Mononuclear cell (primary cell): Measurements from ENCODE around the gene SLC22A23. TPM values are rescaled to one million over a fixed set of nuclear protein-coding genes. Genes with fewer than 3 reads are reported as not detected.

Experiments used
- H3K27me3 ChIP-seq: 2 replicates; pipeline ENCODE4 v1.6.0; 2011; ENCODE audit warnings: low read length, control low read depth; ENCODE audit not compliant: insufficient read depth
- H3K4me1 ChIP-seq: 2 replicates; pipeline ENCODE4 v1.5.1; 2011; ENCODE audit warnings: mild to moderate bottlenecking, low read length, control low read depth; ENCODE audit not compliant: insufficient read depth
- H3K4me3 ChIP-seq: 2 replicates; pipeline ENCODE4 v1.5.1; 2011; ENCODE audit warnings: mild to moderate bottlenecking, low read length, moderate library complexity
- H3K9me3 ChIP-seq: 2 replicates; pipeline ENCODE4 v1.5.1; 2011; ENCODE audit warnings: low read depth, mild to moderate bottlenecking, control low read depth, low read length
- total RNA-seq: library from RNA; depleted of rRNA; stranded (reverse); fragments of >200 nt; gene quantifications from one replicate; pipeline ENCODE4 v1.2.3, GENCODE V29; 2012

SLC22A23 gene
- total RNA-seq, 1 donor: 6.0 TPM

DNA sequence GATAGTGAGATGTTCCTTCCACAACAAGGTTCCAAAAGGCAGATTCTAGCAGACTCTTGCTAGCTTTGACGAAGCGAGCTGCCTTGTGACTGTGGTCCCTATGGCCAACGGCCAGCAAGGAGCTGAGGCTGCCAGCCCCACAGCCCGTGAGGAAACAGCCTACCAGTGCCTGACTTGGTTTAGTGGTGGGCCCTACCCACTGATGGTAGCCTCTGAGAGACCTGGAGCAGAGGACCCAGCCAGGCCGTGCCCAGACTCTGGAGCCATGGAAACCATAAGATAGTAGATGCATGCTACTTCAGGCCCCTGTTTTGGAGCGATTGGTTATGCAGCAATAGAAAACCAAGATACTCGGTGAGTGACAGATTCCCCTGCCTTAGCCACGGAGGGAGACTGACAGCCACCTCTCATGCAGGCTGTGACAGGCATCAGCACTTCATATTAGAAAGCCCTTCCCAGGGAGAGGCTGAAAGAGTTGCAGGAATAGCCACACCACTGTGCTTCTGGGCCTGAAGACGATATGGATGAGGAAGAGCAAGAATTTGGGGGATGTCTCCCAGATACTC is 178.9 kb downstream of the SLC22A23 start:
- no peak overlapping the region for H3K4me3 ChIP-seq
- no peaks in the 10 kb centered on the region for H3K4me1 ChIP-seq
- no peaks in the 10 kb centered on the region for H3K9me3 ChIP-seq
- H3K27me3 ChIP-seq: no peaks in the 10 kb centered on the region

GRCh38 chr6:3277251-3277650 is 179.6 kb downstream of the SLC22A23 start:
- no peaks in the 10 kb centered on the region for H3K27me3 ChIP-seq
- H3K9me3 ChIP-seq: no peaks in the 10 kb centered on the region
- H3K4me1 ChIP-seq: no peaks in the 10 kb centered on the region
- no peak overlapping the region for H3K4me3 ChIP-seq

DNA sequence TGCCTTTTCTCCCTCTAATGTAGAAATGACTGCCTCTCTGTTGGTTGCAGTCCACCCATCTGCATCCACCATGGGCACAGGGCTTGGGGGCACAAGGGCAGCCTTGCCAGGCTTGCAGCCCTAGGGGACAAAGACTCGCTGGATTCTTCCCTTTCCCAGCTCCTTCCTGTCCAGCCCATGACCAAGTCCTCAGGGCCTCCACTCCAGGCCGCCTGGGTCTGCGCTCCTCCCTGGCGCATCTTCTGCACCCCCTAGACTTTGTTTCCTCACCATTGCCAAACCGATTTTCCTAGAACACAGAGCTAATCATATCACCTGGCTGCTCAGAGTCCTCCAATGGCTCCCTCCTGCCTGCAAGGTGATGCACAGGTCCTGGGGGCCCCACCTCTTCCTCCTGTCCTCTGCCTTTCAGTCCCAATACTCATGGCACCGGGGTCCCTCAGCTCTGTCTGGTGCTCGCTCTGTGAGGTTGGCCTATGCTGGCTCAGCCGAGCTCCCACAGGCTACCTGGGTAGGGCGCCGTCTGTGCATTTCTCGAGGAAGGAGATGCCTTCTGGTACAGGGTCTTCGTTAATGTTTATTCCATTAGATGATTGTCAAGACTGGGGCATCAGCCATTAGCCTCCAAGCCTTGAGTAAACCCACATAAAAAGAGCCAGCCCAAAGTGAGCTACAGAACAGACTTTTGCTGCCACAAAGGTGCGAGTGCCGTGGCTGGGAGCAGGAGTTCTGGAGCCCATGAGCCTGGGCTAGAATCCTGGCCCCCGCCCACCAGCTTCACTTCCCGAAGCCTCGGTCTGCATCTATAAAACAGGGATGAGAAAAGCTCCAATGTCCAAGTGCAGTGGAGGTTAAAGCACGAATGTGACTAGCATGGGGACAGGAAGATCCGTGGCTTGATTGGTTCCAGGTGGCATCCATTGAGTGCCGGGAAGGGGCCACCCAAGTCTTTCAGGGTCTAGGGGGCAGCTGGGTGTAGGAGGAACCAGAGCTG is 180.4 kb downstream of the SLC22A23 start:
- H3K27me3 ChIP-seq: no peaks in the 10 kb centered on the region
- H3K4me1 ChIP-seq: no peaks in the 10 kb centered on the region
- no peak overlapping the region for H3K4me3 ChIP-seq
- no peaks in the 10 kb centered on the region for H3K9me3 ChIP-seq

DNA sequence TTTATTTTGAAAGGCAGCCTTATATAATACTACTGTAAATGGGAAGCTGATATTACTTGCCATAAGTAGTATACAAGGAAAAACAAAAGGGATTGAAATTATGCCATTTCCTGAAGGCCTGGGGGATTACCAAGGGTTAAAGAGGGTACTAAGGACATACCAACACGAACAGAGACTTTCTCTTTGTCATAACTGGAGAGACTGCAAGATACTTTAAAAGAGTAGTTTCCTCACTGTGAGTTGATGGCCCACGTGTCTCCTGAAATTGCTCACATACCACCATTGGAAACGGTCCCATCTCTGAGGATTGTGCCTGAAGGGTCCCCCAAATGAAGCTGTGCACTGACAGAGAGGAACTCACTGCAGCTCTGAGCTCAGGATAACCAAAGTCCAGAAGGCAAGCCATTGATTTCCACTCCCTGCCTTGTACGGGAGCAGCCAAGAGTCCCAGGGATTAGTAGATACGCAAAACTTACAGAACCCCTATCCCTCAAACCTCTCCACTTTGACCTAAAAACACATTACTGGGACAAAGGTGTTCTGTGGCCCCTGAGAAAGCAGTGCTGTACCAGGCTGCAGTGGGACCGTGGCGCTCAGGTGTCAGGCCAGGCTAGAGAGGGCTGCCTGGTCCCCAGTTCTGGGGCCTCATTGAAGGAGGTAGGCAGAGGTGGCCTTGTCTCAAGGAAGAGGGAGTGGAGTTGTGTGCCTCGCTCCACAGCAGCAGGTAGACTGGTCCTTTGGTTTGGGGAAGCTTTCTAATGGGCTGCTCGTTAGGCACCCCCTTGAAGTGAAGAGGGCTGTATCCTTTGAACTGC is 182.9 kb downstream of the SLC22A23 start:
- Histone ChIP-seq H3K4me1 (no peaks in the 10 kb centered on the region), H3K4me3 (no peak overlapping the region), H3K9me3 (no peaks in the 10 kb centered on the region), H3K27me3 (no peaks in the 10 kb centered on the region)

GRCh38 chr6:3272911-3273547 is 183.8 kb downstream of the SLC22A23 start:
- Histone ChIP-seq H3K4me1 (no peaks in the 10 kb centered on the region), H3K9me3 (no peaks in the 10 kb centered on the region), H3K27me3 (no peaks in the 10 kb centered on the region), H3K4me3 (no peak overlapping the region)

DNA sequence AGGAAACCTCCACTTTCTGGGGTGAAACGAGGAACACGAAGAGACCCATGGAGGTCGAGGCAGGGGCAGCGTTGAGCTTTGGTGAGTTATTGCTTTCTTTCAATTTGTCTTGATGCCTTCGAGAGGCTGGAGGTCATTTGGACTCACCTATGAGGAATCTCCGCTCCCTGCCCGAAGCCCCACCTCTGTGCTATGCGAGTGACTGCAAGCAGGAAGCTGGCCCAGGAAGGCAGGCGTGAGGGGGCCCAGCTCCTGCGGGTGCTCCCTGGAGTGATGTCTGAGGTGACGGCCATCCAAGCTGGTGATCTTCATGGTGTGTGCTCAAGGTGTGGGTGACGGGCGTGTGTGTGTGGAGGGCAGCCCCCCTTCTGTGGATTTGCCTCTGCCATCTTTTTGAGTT is 185.1 kb downstream of the SLC22A23 start:
- Histone ChIP-seq H3K27me3 (no peaks in the 10 kb centered on the region), H3K9me3 (no peaks in the 10 kb centered on the region), H3K4me3 (no peak overlapping the region), H3K4me1 (no peaks in the 10 kb centered on the region)

- Histone ChIP-seq H3K9me3 (no peaks in the 10 kb centered on the region), H3K4me3 (no peak overlapping the region), H3K27me3 (no peaks in the 10 kb centered on the region), H3K4me1 (no peaks in the 10 kb centered on the region)
Measured at GRCh38 chr6:3270258-3270657, 186.6 kb downstream of the SLC22A23 start.

- Histone ChIP-seq H3K9me3 (no peaks in the 10 kb centered on the region), H3K4me1 (no peaks in the 10 kb centered on the region)
Measured at GRCh38 chr6:3269281-3269975, 187.4 kb downstream of the SLC22A23 start.

GRCh38 chr6:3268680-3269079 is 188.2 kb downstream of the SLC22A23 start:
- peaks cover 3% of the 10 kb centered on the region for H3K4me1 ChIP-seq
- no peaks in the 10 kb centered on the region for H3K27me3 ChIP-seq
- no peak overlapping the region for H3K4me3 ChIP-seq
- H3K9me3 ChIP-seq: no peaks in the 10 kb centered on the region

More at GRCh38 chr6:3269281-3269975, 187.4 kb downstream of the SLC22A23 start:
- H3K27me3 ChIP-seq: no peaks in the 10 kb centered on the region
- H3K4me3 ChIP-seq: no peak overlapping the region

DNA sequence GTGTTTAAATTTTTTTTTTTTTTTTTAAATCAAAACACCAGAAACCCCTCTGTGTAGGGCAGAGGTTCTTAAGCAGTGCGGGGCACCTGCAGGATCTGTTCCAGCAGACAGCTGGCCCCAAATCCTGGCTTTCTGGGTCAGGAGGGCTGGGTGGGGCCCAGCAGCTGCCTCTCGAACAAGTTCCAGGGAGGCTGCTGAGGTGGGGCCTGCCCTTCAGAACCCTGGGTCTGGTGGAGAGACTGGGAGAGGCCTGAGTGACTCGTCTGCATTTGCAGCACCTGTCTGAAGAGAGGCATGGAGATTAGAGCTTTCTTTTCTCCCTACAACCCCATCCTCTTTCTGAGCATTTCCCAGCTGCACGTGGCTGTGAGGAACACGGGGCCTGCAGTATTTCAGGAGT is 189.7 kb downstream of the SLC22A23 start:
- H3K4me1 ChIP-seq: peaks cover 9% of the 10 kb centered on the region
- H3K4me3 ChIP-seq: no peak overlapping the region
- no peaks in the 10 kb centered on the region for H3K27me3 ChIP-seq
- no peaks in the 10 kb centered on the region for H3K9me3 ChIP-seq

DNA sequence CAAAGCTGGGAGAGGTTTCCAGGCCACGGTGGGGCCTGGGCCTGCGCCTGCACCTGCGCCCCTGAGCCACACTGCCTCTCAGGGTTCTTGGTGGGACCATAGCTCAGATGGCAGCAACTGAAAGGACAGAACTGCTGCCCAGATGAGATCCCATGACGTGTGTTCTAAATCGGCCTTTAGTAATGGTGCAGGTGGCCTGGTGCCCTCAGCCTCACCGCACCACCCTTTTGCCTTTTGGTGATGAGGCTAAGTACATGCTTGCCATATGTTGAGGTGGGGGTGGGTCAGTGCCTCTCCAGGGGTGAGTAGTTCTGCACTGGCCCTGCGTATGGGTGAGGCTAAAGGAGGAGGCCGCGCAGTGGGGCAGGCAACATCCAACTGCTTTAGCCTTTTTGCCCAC is 190.7 kb downstream of the SLC22A23 start:
- peaks cover 19% of the 10 kb centered on the region for H3K4me1 ChIP-seq
- H3K4me3 ChIP-seq: no peak overlapping the region
- H3K27me3 ChIP-seq: no peaks in the 10 kb centered on the region
- H3K9me3 ChIP-seq: no peaks in the 10 kb centered on the region

GRCh38 chr6:3265671-3266070 is 191.2 kb downstream of the SLC22A23 start:
- no peaks in the 10 kb centered on the region for H3K27me3 ChIP-seq
- no peaks in the 10 kb centered on the region for H3K9me3 ChIP-seq

GRCh38 chr6:3264356-3264755 is 192.5 kb downstream of the SLC22A23 start:
- Histone ChIP-seq H3K9me3 (no peaks in the 10 kb centered on the region), H3K4me1 (peaks cover 36% of the 10 kb centered on the region), H3K4me3 (no peak overlapping the region), H3K27me3 (no peaks in the 10 kb centered on the region)

More at GRCh38 chr6:3265671-3266070, 191.2 kb downstream of the SLC22A23 start:
- Histone ChIP-seq H3K4me1 (peaks cover 24% of the 10 kb centered on the region), H3K4me3 (no peak overlapping the region)

DNA sequence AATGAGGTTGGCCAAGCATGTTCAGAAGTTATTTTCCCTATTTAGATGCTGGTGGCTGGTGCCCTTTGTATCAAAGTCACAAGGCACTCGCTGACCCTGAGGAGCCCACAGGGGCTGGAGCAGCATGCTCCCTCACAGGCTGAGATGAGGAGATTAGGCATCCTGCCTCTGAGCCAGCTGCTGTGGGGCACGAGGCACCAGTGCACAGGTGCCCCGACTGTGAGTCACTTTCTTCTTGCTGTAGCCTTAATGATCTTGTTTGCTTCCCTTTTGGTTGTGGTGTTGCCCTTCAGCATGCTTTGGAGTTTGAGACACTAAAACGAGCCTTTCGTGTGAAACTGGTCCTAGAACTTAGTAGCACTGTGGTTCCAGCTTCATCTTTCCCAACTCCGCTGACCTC is 193.8 kb downstream of the SLC22A23 start:
- H3K4me3 ChIP-seq: no peak overlapping the region
- H3K9me3 ChIP-seq: no peaks in the 10 kb centered on the region
- no peaks in the 10 kb centered on the region for H3K27me3 ChIP-seq
- peaks cover 40% of the 10 kb centered on the region for H3K4me1 ChIP-seq
